ENCODE results near the gene GPD2. TPM values are rescaled to one million over a fixed set of nuclear protein-coding genes. Genes with fewer than 3 reads are reported as not detected.
A peak's percentile ranks its signal among the peaks of the same experiment; 100 is the strongest.

The GPD2 gene
- total RNA-seq, 4 donors from 2014 or later, result 67.3 to 160 (median 89.7) TPM

DNA sequence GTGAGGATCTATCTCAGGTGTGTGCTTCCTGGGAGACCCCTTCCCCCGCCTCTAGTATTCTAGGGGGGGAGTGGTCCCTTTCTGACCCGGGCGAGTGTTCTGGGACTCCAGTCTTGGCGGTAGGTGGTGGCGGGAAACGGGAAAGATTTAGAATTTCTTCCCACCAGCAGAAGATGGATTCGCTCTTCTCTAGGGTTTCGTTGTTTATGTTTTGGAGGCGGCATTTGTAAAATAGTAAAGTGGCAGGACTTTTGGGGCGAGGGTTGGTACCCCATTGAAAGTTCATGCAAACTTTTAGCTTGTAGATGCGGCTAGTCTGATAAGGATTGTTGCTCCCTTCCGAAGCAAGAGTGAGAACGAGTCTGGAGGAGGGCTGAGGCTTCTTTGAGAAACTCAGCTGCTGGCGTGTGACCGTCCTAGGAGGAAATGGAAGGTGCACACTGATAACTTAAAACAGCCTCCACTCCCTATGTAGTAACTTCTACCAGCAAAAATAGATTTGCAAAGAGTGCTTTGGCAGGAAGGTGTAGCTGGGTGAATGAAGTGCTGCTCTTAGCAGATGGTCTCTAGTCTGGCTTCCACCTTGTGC, 412 bp downstream of the GPD2 start:
- H3K4me1 ChIP-seq, result peaks cover 13 to 48% (median 13%) of the 10 kb centered on the region in 3 donors
- DNase-seq, result no peak
- no peaks in the 10 kb centered on the region for H3K27me3 ChIP-seq
- TF ChIP-seq, protein P1, sequence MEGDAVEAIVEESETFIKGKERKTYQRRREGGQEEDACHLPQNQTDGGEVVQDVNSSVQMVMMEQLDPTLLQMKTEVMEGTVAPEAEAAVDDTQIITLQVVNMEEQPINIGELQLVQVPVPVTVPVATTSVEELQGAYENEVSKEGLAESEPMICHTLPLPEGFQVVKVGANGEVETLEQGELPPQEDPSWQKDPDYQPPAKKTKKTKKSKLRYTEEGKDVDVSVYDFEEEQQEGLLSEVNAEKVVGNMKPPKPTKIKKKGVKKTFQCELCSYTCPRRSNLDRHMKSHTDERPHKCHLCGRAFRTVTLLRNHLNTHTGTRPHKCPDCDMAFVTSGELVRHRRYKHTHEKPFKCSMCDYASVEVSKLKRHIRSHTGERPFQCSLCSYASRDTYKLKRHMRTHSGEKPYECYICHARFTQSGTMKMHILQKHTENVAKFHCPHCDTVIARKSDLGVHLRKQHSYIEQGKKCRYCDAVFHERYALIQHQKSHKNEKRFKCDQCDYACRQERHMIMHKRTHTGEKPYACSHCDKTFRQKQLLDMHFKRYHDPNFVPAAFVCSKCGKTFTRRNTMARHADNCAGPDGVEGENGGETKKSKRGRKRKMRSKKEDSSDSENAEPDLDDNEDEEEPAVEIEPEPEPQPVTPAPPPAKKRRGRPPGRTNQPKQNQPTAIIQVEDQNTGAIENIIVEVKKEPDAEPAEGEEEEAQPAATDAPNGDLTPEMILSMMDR (IDR thresholded peaks at IDR 0.05), result no peak
- peak in 1 of 4 donors; percentile 3 for TF ChIP-seq POLR2A (IDR thresholded peaks at IDR 0.05)
- intact Hi-C loops (cut with DNase I), result no loop called here
- peak overlapping the region; percentile 94 to 99 (median 98) for H3K27ac ChIP-seq
- H3K36me3 ChIP-seq, result peaks cover 0 to 8% (median 0%) of the 10 kb centered on the region in 3 donors
- H3K9me3 ChIP-seq, result no peaks in the 10 kb centered on the region
- 1 to 4% methylated on average over 7 to 13 of the region's 15 CpGs for WGBS, 2 donors
- H3K4me3 ChIP-seq, result peak overlapping the region; percentile 51 to 80 (median 68)

DNA sequence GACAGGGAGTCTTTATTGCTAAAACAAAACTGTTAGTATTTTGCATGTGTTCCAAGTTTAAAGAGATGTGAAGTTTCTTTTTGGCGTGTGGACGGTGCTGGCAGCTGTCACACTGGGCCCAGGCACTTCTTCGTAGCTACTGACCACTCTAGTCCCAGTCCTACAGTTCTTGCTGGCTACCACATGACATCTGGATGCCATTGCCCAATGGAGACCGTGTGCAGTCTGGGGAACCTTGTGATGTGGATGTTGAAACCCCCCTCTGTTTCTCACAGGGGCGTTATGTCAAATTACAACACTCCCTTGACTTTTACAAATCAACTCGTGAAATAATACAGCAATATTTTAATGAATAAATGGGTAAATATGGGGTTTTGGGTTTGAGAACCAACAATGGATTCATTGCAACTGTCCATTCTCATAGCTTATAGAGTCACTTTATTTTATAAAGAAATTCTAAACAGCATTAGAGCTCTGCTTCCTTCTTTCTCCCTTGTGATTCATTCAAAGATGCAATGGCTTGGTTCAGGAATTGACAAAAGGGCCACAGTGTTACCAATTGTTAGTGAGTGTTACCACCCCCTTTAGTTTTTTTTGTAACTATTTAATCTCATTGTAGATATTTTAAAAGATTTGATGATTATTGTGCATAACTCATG, 1.2 kb downstream of the GPD2 start:
- DNase-seq, result no peak
- no peaks in the 10 kb centered on the region for H3K9me3 ChIP-seq
- TF ChIP-seq, protein P1 (IDR thresholded peaks at IDR 0.05), result no peak
- TF ChIP-seq POLR2A (IDR thresholded peaks at IDR 0.05), result peak in 2 of 4 donors; percentile 14 to 41
- intact Hi-C loops (cut with DNase I), result no loop called here
- peak overlapping the region; percentile 94 to 99 (median 98) for H3K27ac ChIP-seq
- H3K36me3 ChIP-seq, result peaks cover 0 to 8% (median 0%) of the 10 kb centered on the region in 3 donors
- WGBS, 2 donors, result 8 to 10% methylated on average over 6 of the region's 6 CpGs
- H3K27me3 ChIP-seq, result no peaks in the 10 kb centered on the region
- peak overlapping the region; percentile 51 to 80 (median 68) for H3K4me3 ChIP-seq
- H3K4me1 ChIP-seq, result peaks cover 13 to 45% (median 13%) of the 10 kb centered on the region in 3 donors

DNA sequence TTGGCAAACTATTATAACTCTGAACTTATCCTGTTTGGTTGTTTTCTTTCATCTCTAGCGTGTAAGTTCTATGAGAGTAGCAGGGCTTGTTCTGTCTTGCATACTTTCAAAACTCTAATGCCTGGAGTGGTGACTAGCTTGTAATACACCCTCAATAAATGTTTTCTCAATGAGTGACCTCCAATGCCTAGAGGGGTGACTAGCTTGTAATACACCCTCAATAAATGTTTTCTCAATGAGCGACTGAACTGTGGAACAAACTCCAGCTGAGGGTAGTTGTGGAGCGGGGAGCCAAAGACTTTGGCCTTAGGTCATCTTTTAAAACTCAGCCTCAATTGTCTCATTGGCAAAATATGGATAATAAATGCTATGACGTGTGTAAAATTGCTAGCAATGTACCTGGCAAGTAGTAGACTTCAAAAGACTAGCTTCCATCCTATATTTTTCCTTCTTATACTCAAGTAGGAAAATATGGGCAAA, 1.8 kb downstream of the GPD2 start:
- H3K4me1 ChIP-seq, result peaks cover 13 to 45% (median 13%) of the 10 kb centered on the region in 3 donors
- H3K36me3 ChIP-seq, result peaks cover 0 to 8% (median 0%) of the 10 kb centered on the region in 3 donors
- 38 to 61% methylated on average over 4 of the region's 4 CpGs for WGBS, 2 donors
- intact Hi-C loops (cut with DNase I), result no loop called here
- TF ChIP-seq, protein P1 (IDR thresholded peaks at IDR 0.05), result no peak
- no peak for TF ChIP-seq POLR2A (IDR thresholded peaks at IDR 0.05)
- peak overlapping the region in 3 of 4 donors; percentile 56 to 80 (median 79) for H3K4me3 ChIP-seq
- peak overlapping the region; percentile 94 to 99 (median 98) for H3K27ac ChIP-seq
- DNase-seq, result no peak
- H3K9me3 ChIP-seq, result no peaks in the 10 kb centered on the region
- H3K27me3 ChIP-seq, result no peaks in the 10 kb centered on the region

DNA sequence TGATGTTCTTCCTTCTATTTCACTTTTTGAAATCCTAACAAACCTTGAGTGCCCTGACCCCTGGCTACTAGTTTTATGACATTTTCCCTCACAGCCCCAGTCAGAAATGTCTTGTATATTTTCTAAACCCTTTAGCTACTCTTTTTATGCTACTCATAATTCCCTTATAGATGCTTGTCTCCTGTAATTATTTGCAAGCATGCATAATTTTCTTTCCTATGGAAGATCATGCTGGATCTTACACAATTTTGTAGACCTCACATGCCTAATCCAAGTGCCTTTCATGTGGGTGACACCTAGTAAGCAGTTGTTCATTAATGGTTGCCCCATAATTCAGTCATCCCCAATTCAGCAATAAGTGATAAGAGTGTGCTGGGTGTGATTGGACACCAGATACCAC, 6.9 kb downstream of the GPD2 start:
- Histone ChIP-seq H3K36me3 (peaks cover 0 to 8% (median 0%) of the 10 kb centered on the region in 3 donors), H3K27me3 (no peaks in the 10 kb centered on the region), H3K27ac (no peak overlapping the region), H3K9me3 (no peaks in the 10 kb centered on the region), H3K4me1 (peaks cover 3 to 34% (median 9%) of the 10 kb centered on the region in 3 donors), H3K4me3 (no peak overlapping the region)
- no peak for DNase-seq
- TF ChIP-seq, protein P1 (IDR thresholded peaks at IDR 0.05), result no peak
- no peak for TF ChIP-seq POLR2A (IDR thresholded peaks at IDR 0.05)
- intact Hi-C loops (cut with DNase I), result no loop called here

All from esophagus squamous epithelium (tissue), 5 donors.